ENCODE measurements around the gene F2R. TPM values are rescaled to one million over a fixed set of nuclear protein-coding genes. Genes with fewer than 3 reads are reported as not detected.

F2R gene
- total RNA-seq, 1 donor from 2014 or later, result 38.6 TPM

DNA sequence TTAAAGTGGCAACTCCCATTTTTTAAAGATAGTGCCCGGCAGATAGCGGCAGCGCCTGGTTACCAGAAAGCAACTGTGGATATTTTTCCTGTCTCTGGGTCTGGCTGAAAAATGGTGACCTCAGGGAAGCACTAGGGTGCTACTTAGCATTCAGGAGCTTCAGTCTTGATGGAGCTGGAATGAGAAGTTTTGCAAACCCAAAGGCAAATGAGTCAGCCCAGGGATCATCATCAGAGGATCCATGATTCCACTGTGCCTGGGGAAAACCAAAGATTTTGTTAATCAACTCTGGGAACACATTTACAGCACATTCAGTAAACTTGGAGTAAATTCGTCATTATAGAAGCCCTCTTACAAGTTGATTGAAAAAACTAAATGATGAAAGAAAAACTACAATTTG lies 26.7 kb downstream of the F2R start:
- ATAC-seq (no peak), DNase-seq (no peak)
- Histone ChIP-seq H3K4me3 (no peak overlapping the region), H3K27ac (no peak overlapping the region), H3K9me3 (no peaks in the 10 kb centered on the region), H3K27me3 (no peaks in the 10 kb centered on the region), H3K4me1 (peaks cover 3% of the 10 kb centered on the region), H3K36me3 (no peaks in the 10 kb centered on the region)
- intact Hi-C loops (cut with DNase I), result no loop called here
- TF ChIP-seq, protein P1, sequence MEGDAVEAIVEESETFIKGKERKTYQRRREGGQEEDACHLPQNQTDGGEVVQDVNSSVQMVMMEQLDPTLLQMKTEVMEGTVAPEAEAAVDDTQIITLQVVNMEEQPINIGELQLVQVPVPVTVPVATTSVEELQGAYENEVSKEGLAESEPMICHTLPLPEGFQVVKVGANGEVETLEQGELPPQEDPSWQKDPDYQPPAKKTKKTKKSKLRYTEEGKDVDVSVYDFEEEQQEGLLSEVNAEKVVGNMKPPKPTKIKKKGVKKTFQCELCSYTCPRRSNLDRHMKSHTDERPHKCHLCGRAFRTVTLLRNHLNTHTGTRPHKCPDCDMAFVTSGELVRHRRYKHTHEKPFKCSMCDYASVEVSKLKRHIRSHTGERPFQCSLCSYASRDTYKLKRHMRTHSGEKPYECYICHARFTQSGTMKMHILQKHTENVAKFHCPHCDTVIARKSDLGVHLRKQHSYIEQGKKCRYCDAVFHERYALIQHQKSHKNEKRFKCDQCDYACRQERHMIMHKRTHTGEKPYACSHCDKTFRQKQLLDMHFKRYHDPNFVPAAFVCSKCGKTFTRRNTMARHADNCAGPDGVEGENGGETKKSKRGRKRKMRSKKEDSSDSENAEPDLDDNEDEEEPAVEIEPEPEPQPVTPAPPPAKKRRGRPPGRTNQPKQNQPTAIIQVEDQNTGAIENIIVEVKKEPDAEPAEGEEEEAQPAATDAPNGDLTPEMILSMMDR (IDR thresholded peaks at IDR 0.05), result no peak

DNA sequence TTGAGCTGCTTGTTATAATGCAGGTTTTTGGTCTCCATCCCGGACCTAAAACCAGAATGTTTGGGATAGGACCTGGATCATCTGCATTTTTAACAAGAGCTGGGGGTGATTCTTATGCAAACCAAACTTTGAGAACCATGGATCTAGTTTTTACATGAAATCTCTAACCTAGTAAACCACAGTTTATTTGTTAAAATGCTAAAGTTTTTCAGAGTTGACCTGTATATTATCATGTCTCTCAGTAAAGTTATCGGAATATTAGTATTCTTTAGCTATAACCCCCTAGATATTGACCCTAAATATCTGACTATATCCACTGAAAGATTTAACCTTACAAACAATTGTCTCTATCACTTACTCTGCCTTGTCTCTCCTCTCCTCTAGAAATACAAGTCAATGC lies 28.7 kb downstream of the F2R start:
- intact Hi-C loops (cut with DNase I), result no loop called here

DNA sequence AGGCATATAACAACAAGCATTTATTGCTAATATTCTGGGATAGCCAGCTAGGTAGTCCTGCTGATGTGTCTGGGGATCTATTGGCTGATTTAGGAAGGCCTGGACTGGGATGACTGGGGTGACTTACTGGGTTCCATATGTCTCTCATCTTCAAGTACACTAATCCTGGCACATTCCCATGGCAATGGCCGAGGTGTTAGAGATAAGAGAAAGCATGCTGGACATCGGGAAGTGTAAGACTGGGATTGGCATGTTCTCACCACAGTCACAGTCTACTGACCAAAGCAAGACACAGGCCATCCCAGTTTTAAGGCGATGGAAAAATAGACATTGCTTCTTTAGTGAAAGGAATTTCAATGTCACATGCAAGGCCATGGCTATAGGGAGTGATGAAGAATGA lies 29.7 kb downstream of the F2R start:
- Histone ChIP-seq H3K36me3 (no peaks in the 10 kb centered on the region), H3K27me3 (no peaks in the 10 kb centered on the region), H3K9me3 (no peaks in the 10 kb centered on the region), H3K27ac (no peak overlapping the region), H3K4me1 (no peaks in the 10 kb centered on the region), H3K4me3 (no peak overlapping the region)
- ATAC-seq (peak; percentile 50), DNase-seq (no peak)
- intact Hi-C loops (cut with DNase I), result no loop called here
- TF ChIP-seq, protein P1 (IDR thresholded peaks at IDR 0.05), result no peak

More for the DNA sequence above, 28.7 kb downstream of the F2R start:
- Histone ChIP-seq H3K36me3 (no peaks in the 10 kb centered on the region), H3K27me3 (no peaks in the 10 kb centered on the region), H3K4me1 (no peaks in the 10 kb centered on the region), H3K4me3 (no peak overlapping the region), H3K9me3 (no peaks in the 10 kb centered on the region), H3K27ac (peak overlapping the region; percentile 19)
- DNase-seq (no peak), ATAC-seq (no peak)
- TF ChIP-seq, protein P1 (IDR thresholded peaks at IDR 0.05), result no peak

DNA sequence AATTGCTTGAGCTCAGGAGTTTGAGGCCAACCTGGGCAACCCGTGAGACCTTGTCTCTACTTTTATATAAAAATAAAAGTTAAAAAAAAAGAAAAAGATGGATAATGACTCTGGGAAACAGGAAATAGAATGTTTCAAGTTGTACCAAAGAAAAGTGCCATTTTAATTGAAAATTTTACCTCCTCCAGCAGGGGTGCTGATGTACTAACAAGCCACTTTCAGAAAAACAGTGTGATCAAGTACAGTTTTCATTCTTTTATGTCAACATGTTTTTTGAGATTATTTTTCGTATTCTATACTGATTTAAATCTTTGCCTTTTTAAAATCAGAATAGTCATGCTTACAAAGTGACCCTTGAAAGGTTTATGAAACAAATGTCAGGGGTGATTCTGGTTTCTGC lies 30.8 kb downstream of the F2R start:
- ATAC-seq (no peak), DNase-seq (no peak)
- intact Hi-C loops (cut with DNase I), result no loop called here
- Histone ChIP-seq H3K4me3 (no peak overlapping the region), H3K27me3 (no peaks in the 10 kb centered on the region), H3K9me3 (no peaks in the 10 kb centered on the region), H3K4me1 (no peaks in the 10 kb centered on the region), H3K36me3 (no peaks in the 10 kb centered on the region), H3K27ac (no peak overlapping the region)
- TF ChIP-seq, protein P1 (IDR thresholded peaks at IDR 0.05), result no peak

DNA sequence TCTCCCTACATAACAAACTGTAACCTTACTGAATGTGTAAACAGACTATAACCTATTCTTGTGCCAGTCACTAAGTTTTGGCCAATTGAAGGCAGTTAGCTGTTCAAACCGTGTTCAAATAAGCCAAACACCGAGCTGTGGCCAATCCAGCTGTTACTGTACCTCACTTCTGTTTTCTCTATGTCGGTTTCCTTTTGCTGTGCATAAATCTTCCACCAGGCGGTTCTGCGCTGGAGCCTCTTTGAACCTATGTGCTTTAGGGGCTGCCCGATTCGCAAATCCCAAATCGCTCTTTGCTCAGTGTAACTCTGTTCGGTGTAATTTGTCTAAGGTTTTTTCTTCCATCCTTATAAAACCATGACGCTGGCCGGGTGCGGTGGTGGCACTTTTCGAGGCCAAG lies 31.8 kb downstream of the F2R start:
- intact Hi-C loops (cut with DNase I), result no loop called here
- H3K36me3 ChIP-seq, result no peaks in the 10 kb centered on the region
- no peaks in the 10 kb centered on the region for H3K27me3 ChIP-seq
- H3K9me3 ChIP-seq, result no peaks in the 10 kb centered on the region
- no peak overlapping the region for H3K27ac ChIP-seq
- no peaks in the 10 kb centered on the region for H3K4me1 ChIP-seq
- ATAC-seq (no peak), DNase-seq (no peak)
- H3K4me3 ChIP-seq, result no peak overlapping the region
- TF ChIP-seq, protein P1 (IDR thresholded peaks at IDR 0.05), result no peak

DNA sequence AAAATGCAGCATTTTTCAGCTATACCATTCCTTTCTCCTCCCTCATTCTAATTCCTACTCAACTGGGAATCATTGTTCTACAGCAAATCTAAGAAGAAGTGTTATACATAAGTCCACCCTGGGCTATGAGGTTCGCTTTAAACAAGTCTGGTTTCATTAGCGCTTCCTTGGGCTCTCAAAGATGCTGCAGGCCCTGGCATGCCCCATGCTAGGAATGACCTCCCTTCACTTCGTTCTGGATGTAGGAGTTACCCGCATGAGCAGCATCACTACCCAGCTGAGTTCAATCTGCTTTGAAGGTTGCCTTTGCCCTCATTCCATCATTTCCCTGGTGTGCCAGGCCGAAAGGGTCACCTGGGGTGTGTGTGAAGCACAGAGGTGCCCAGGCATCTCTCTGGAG lies 35.4 kb downstream of the F2R start:
- Histone ChIP-seq H3K4me3 (no peak overlapping the region), H3K27ac (no peak overlapping the region), H3K9me3 (no peaks in the 10 kb centered on the region), H3K27me3 (no peaks in the 10 kb centered on the region), H3K36me3 (no peaks in the 10 kb centered on the region), H3K4me1 (no peaks in the 10 kb centered on the region)
- TF ChIP-seq, protein P1 (IDR thresholded peaks at IDR 0.05), result no peak
- DNase-seq, result no peak
- no peak for ATAC-seq
- intact Hi-C loops (cut with DNase I), result no loop called here

Data from upper lobe of right lung (tissue), 1 donor.